K562 (cell line): ENCODE data around the gene ZC3H13. TPM values are rescaled to one million over a fixed set of nuclear protein-coding genes. Genes with fewer than 3 reads are reported as not detected.

Experiments
- BRCA1 ChIP-seq, 2 experiments: fragments of 450-650 bp in 1 of 2; sonication (generic) in 1 of 2; formaldehyde crosslinking in 1 of 2; IDR thresholded peaks; 2 replicates each; pipeline versions ENCODE4 v1.5.0 to v1.6.1; 2017 to 2020; ENCODE audit warnings: mild to moderate bottlenecking in 1 of 2, missing genetic modification reagents in 1 of 2
- NELFE ChIP-seq: IDR thresholded peaks from 2 replicates; pipeline ENCODE4 v1.6.1; 2011; ENCODE audit warnings: mild to moderate bottlenecking; ENCODE audit not compliant: insufficient read depth, insufficient read length
- PHF21A ChIP-seq: fragments of 450-650 bp; IDR thresholded peaks from 2 replicates; pipeline ENCODE4 v1.6.1; 2017; ENCODE audit warnings: low read depth, borderline replicate concordance
- ZNF436 ChIP-seq: fragments of 250-450, 450-650 bp; sonication (Bioruptor Pico); formaldehyde crosslinking; IDR thresholded peaks from 2 replicates; pipeline ENCODE4 v1.7.0; 2020; ENCODE audit warnings: mild to moderate bottlenecking
- polyA plus RNA-seq, 8 experiments: library from polyadenylated mRNA; depleted of rRNA in 4 of 8; stranded (reverse) in 5 of 8; unstranded in 3 of 8; fragments of >200 nt; fragmentation: Nextera tagmentation in 2 of 8; fragmentation: Illumina TruSeq in 1 of 8; extraction: Ambion mirVana in 2 of 8; extraction: Trizol in 1 of 8; gene quantifications; 2 replicates each; pipeline versions ENCODE4 v1.2.1 to v1.2.3, GENCODE V29; 2011 to 2014; ENCODE audit warnings: inconsistent platforms in 1 of 8, missing spikeins in 1 of 8
- total RNA-seq, 7 experiments: library from RNA; depleted of rRNA in 6 of 7; stranded (reverse); fragments of >200 nt in 6 of 7; fragmentation: Illumina TruSeq in 2 of 7; extraction: Trizol in 2 of 7; gene quantifications; 2 replicates each; pipeline versions ENCODE4 v1.2.1 to v1.2.3, GENCODE V29; 2011 to 2021; ENCODE audit warnings: low replicate concordance in 1 of 7
- TF ChIP-seq, protein P1 (sequence below): sonication (generic); formaldehyde crosslinking; IDR thresholded peaks from 2 replicates; pipeline ENCODE4 v1.8.1; 2023; ENCODE audit warnings: mild to moderate bottlenecking, missing genetic modification reagents
- TF ChIP-seq, protein P2 (sequence below): fragments of 450-650 bp; IDR thresholded peaks from 2 replicates; pipeline ENCODE4 v1.6.1; 2016; ENCODE audit warnings: mild to moderate bottlenecking
- TF ChIP-seq, protein P3 (sequence below): sonication (generic); formaldehyde crosslinking; IDR thresholded peaks from 2 replicates; pipeline ENCODE4 v1.8.0; 2022; ENCODE audit warnings: missing genetic modification reagents, mild to moderate bottlenecking, borderline replicate concordance

Gene ZC3H13
- total and polyA plus RNA-seq, 9 of the 15 experiments (the other 6 are each of a cell fraction or from before 2014, with no cell fraction given), result 4.9 to 27.6 (median 12.1) TPM

DNA sequence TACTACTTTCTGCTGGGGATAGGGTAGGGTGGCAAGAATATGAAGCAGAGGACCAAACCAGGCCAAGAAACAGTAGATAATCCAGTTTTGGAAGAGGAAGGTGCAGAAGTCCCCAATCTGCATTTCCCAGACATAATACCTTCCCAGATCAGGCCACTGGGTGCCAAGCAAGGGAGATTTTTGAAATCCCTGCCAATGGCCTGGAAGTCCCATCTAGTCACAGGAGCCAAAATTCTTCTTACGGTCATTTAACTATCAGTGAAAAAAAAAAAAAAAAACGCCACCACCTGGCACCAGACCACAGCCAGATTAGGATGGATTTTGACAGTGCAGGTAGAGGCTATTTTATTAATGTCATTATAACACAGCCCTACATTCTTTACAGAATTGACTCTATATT, 57.8 kb downstream of the ZC3H13 start (continued):
- TF ChIP-seq, protein P1, sequence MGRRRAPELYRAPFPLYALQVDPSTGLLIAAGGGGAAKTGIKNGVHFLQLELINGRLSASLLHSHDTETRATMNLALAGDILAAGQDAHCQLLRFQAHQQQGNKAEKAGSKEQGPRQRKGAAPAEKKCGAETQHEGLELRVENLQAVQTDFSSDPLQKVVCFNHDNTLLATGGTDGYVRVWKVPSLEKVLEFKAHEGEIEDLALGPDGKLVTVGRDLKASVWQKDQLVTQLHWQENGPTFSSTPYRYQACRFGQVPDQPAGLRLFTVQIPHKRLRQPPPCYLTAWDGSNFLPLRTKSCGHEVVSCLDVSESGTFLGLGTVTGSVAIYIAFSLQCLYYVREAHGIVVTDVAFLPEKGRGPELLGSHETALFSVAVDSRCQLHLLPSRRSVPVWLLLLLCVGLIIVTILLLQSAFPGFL (CRISPR knock-in tag), result no peak
- TF ChIP-seq, protein P2, sequence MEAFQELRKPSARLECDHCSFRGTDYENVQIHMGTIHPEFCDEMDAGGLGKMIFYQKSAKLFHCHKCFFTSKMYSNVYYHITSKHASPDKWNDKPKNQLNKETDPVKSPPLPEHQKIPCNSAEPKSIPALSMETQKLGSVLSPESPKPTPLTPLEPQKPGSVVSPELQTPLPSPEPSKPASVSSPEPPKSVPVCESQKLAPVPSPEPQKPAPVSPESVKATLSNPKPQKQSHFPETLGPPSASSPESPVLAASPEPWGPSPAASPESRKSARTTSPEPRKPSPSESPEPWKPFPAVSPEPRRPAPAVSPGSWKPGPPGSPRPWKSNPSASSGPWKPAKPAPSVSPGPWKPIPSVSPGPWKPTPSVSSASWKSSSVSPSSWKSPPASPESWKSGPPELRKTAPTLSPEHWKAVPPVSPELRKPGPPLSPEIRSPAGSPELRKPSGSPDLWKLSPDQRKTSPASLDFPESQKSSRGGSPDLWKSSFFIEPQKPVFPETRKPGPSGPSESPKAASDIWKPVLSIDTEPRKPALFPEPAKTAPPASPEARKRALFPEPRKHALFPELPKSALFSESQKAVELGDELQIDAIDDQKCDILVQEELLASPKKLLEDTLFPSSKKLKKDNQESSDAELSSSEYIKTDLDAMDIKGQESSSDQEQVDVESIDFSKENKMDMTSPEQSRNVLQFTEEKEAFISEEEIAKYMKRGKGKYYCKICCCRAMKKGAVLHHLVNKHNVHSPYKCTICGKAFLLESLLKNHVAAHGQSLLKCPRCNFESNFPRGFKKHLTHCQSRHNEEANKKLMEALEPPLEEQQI, result no peak
- TF ChIP-seq, protein P3, sequence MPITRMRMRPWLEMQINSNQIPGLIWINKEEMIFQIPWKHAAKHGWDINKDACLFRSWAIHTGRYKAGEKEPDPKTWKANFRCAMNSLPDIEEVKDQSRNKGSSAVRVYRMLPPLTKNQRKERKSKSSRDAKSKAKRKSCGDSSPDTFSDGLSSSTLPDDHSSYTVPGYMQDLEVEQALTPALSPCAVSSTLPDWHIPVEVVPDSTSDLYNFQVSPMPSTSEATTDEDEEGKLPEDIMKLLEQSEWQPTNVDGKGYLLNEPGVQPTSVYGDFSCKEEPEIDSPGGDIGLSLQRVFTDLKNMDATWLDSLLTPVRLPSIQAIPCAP (CRISPR knock-in tag), result no peak
- TF ChIP-seq ZNF436 (CRISPR knock-in tag), result no peak
- no peak for TF ChIP-seq NELFE
- TF ChIP-seq PHF21A, result no peak
- TF ChIP-seq BRCA1 (IDR thresholded peaks at IDR 0.05), result no peak
- no peak for TF ChIP-seq BRCA1 (CRISPR knock-in tag; IDR thresholded peaks at IDR 0.05)
